HepG2 (cell line): ENCODE measurements around the gene RPTOR. TPM values are rescaled to one million over a fixed set of nuclear protein-coding genes. Genes with fewer than 3 reads are reported as not detected.

Source experiments
- ATAC-seq: fragments of 200-7000 bp; cut with Tn5 transposase; 3 replicates; pipeline ENCODE4 v1.9.1; 2020; ENCODE audit warnings: mild to moderate bottlenecking, moderate library complexity
- BruUV-seq: library from RNA; stranded (reverse); fragments of 400-500 nt; replicated peaks from 2 replicates; lab custom pipeline; 2021; lab: Mats Ljungman, UMichigan
- CTCF ChIA-PET: fragments of 300-600 bp; formaldehyde crosslinking; extraction: SDS; loops from one replicate; lab custom pipeline; 2021; ENCODE audit warnings: low total read pairs, inconsistent platforms, low intra/inter-chr PET ratio; lab: Yijun Ruan, JAX
- POLR2A ChIA-PET: fragments of 350-600 bp; sonication (Branson Sonifier 250); formaldehyde crosslinking; loops from one replicate; lab custom pipeline; 2020; ENCODE audit warnings: antibody characterized with exemption, inconsistent platforms; lab: Yijun Ruan, JAX
- DNase-seq: peaks from one replicate; pipeline ENCODE4 v3.0.0-alpha.2; 2015; ENCODE audit warnings: low spot score
- FAIRE-seq: peaks from 3 replicates; lab custom pipeline; 2011; peaks lifted over from hg19 to GRCh38; lab: Jason Lieb, UNC
- H2AFZ ChIP-seq: one replicate; pipeline ENCODE4 v1.6.1; 2011; ENCODE audit warnings: low read length, inconsistent platforms
- H3K27ac ChIP-seq: fragments of 300-600 bp; 3 replicates; pipeline ENCODE4 v1.8.0; 2011; ENCODE audit warnings: mixed run types, mild to moderate bottlenecking, mixed read lengths, low read length, inconsistent platforms; ENCODE audit not compliant: insufficient read depth; ENCODE audit errors: extremely low read length
- H3K27me3 ChIP-seq, 2 experiments: fragments of 200-600 bp in 1 of 2; 2 replicates in 1 of 2; 3 replicates in 1 of 2; pipeline versions ENCODE4 v1.6.0 to v1.8.0; 2011; ENCODE audit warnings: low read length in 2 of 2, mild to moderate bottlenecking in 2 of 2, moderate library complexity in 2 of 2, inconsistent platforms in 1 of 2; ENCODE audit not compliant: insufficient read depth in 2 of 2, control insufficient read depth in 1 of 2
- H3K36me3 ChIP-seq, 2 experiments: fragments of 200-600 bp in 1 of 2; replicated peaks in 1 of 2; 2 replicates in 1 of 2; 3 replicates in 1 of 2; pipeline versions ENCODE4 v1.5.1 to v1.8.0; 2011; ENCODE audit warnings: low read length in 2 of 2, inconsistent platforms in 1 of 2; ENCODE audit not compliant: insufficient read depth in 2 of 2, control insufficient read depth in 1 of 2
- H3K4me1 ChIP-seq: 2 replicates; pipeline ENCODE4 v1.5.1; 2012; ENCODE audit warnings: low read length, inconsistent platforms; ENCODE audit not compliant: insufficient read depth
- H3K4me2 ChIP-seq: 2 replicates; pipeline ENCODE4 v1.6.0; 2011; ENCODE audit warnings: low read depth, low read length, inconsistent platforms
- H3K4me3 ChIP-seq, 3 experiments: fragments of 200-600 bp in 1 of 3; sonication (generic), shearing (Covaris generic) in 1 of 3; replicated peaks in 1 of 3; 2 replicates each; pipeline ENCODE4 v1.5.1; 2011 to 2016; ENCODE audit warnings: low read length in 3 of 3, inconsistent platforms in 2 of 3, low read depth in 2 of 3, mild to moderate bottlenecking in 2 of 3, control low read depth in 1 of 3, mixed read lengths in 1 of 3; ENCODE audit not compliant: insufficient read depth in 1 of 3
- H3K79me2 ChIP-seq: one replicate; pipeline ENCODE4 v1.6.1; 2011; ENCODE audit warnings: low read length, inconsistent platforms; ENCODE audit not compliant: insufficient read depth
- H3K9ac ChIP-seq: 2 replicates; pipeline ENCODE4 v1.6.0; 2011; ENCODE audit warnings: mild to moderate bottlenecking, low read depth, low read length, inconsistent platforms; ENCODE audit not compliant: insufficient read depth
- H3K9me3 ChIP-seq: 2 replicates; pipeline ENCODE4 v1.5.1; 2012; ENCODE audit warnings: mild to moderate bottlenecking, low read length
- H4K20me1 ChIP-seq: 2 replicates; pipeline ENCODE4 v1.6.0; 2011; ENCODE audit warnings: inconsistent platforms, mild to moderate bottlenecking, low read length, moderate library complexity; ENCODE audit not compliant: insufficient read depth
- ARID5B ChIP-seq: IDR thresholded peaks from 2 replicates; pipeline ENCODE4 v1.4.0; 2020; ENCODE audit warnings: mild to moderate bottlenecking, missing genetic modification reagents
- CBX5 ChIP-seq: sonication (generic); formaldehyde crosslinking; IDR thresholded peaks from 2 replicates; pipeline ENCODE4 v1.4.0; 2020; ENCODE audit warnings: missing genetic modification reagents, borderline replicate concordance
- ETV5 ChIP-seq: IDR thresholded peaks from 2 replicates; pipeline ENCODE4 v1.6.1; 2018; ENCODE audit warnings: missing biosample characterization, missing genetic modification reagents, inconsistent platforms, borderline replicate concordance
- GATA4 ChIP-seq: sonication (generic); IDR thresholded peaks from 2 replicates; pipeline ENCODE4 v1.6.1; 2016; ENCODE audit warnings: antibody characterized with exemption, low read depth, borderline replicate concordance
- KDM4B ChIP-seq: sonication (generic); formaldehyde crosslinking; IDR thresholded peaks from 2 replicates; pipeline ENCODE4 v1.4.0; 2020; ENCODE audit warnings: missing genetic modification reagents
- MXI1 ChIP-seq: IDR thresholded peaks from 3 replicates; pipeline ENCODE4 v1.6.1; 2012; ENCODE audit warnings: low read depth, low read length, inconsistent platforms, borderline replicate concordance
- SP4 ChIP-seq: sonication (generic); formaldehyde crosslinking; IDR thresholded peaks from 2 replicates; pipeline ENCODE4 v1.8.1; 2023; ENCODE audit warnings: mild to moderate bottlenecking, missing genetic modification reagents
- ZFP37 ChIP-seq: sonication (generic); formaldehyde crosslinking; IDR thresholded peaks from 2 replicates; pipeline ENCODE4 v1.4.0; 2020; ENCODE audit warnings: missing genetic modification reagents, borderline replicate concordance
- ZNF256 ChIP-seq: sonication (generic); formaldehyde crosslinking; conservative IDR thresholded peaks from 2 replicates; pipeline ENCODE4 v1.4.0; 2020; ENCODE audit warnings: missing genetic modification reagents
- WGBS: methylation state at CpG from one replicate; pipeline ENCODE4 v1.1.6; 2017; ENCODE audit warnings: low lambda C conversion rate; 5-methylcytosine and 5-hydroxymethylcytosine counted together
- in situ Hi-C: cut with HindIII; loops from 2 replicates; pipeline ENCODE4 v1.10.0; 2017; ENCODE audit warnings: low pct_unique_long_range_greater_than_20kb; ENCODE audit not compliant: extremely low pct_ligation_motif_present
- intact Hi-C: fragments of 100-400 bp; cut with micrococcal nuclease; formaldehyde crosslinking; loops from one replicate; pipeline ENCODE4 v1.10.0; 2022; ENCODE audit not compliant: unreplicated experiment
- polyA plus RNA-seq, 8 experiments: library from polyadenylated mRNA; depleted of rRNA in 3 of 8; stranded (reverse) in 7 of 8; unstranded in 1 of 8; fragments of >200 nt; fragmentation: Illumina TruSeq in 4 of 8; extraction: Trizol in 4 of 8; gene quantifications; 2 replicates each; pipeline versions ENCODE4 v1.2.1 to v1.2.3, GENCODE V29; 2011 to 2016; ENCODE audit warnings: low read depth in 4 of 8, missing spikeins in 1 of 8, mixed read lengths in 1 of 8; ENCODE audit not compliant: insufficient read depth in 1 of 8
- total RNA-seq, 5 experiments: library from RNA; depleted of rRNA; stranded (reverse); fragments of >200 nt; fragmentation: Illumina TruSeq; extraction: Trizol; gene quantifications; 2 replicates each; pipeline ENCODE4 v1.2.3, GENCODE V29; 2016; ENCODE audit warnings: low read depth in 1 of 5
- TF ChIP-seq, protein P1 (sequence below): sonication (generic); formaldehyde crosslinking; IDR thresholded peaks from 2 replicates; pipeline ENCODE4 v1.4.0; 2020; ENCODE audit warnings: missing genetic modification reagents

Gene RPTOR
- total and polyA plus RNA-seq, 2 of the 13 experiments (the other 11 are each of a cell fraction or from before 2014, with no cell fraction given): 6.6 to 25.3 TPM

DNA sequence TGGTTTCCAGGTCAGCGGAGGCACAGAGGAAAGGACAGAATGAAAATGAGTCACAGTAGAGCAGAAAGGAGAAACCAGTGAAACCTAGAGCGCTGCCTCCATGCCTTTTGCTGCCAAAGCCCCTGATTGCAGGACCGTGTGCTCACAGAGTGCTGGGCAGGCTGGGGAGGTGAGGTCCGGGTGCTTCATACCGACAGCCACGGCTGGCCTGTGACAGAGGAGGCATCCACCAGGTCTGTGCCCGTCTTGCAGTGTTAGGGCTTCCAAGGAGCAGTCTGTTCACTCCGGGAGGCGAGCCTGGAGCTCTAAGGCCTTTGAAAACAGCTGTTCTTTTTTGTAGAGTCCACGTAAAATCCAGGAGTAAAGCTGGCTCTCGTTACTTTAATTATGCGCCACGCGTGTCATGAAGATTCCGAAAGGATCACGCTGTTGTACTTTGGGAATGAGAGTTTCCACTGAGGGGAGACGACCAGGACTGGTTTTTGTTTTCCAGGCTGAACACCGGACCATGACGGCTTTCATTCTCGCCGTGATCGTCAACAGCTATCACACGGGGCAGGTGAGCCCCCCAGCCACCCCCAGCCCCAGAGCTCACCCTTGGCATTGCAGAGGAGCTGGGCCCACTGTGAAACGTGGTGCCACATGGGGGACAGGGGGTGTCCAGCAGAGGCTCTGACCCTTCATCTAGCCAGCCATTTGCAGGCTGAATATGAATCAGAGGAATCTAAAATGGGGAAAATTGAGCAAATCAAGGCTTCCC lies 338.5 kb downstream of the RPTOR start:
- no TSS peak for BruUV-seq
- Histone ChIP-seq H2AFZ (no peak overlapping the region), H3K4me1 (no peaks in the 10 kb centered on the region), H3K27me3 (no peaks in the 10 kb centered on the region), H3K9me3 (no peaks in the 10 kb centered on the region), H3K4me3 (no peak overlapping the region), H3K9ac (no peak overlapping the region), H3K36me3 (peaks cover 48 to 59% of the 10 kb centered on the region in 2 experiments), H3K79me2 (no peaks in the 10 kb centered on the region), H3K27ac (no peak overlapping the region), H4K20me1 (no peaks in the 10 kb centered on the region), H3K4me2 (no peak overlapping the region)
- FAIRE-seq (no peak), DNase-seq (no peak), ATAC-seq (no peak)
- WGBS: 98% methylated on average over 21 of the region's 24 CpGs
- POLR2A ChIA-PET: no interaction called here
- TF ChIP-seq MXI1 (no peak), ARID5B (CRISPR knock-in tag) (no peak), ZFP37 (CRISPR knock-in tag) (no peak), KDM4B (no peak), ETV5 (CRISPR knock-in tag) (no peak), CBX5 (no peak), GATA4 (no peak), ZNF256 (CRISPR knock-in tag) (no peak), SP4 (CRISPR knock-in tag) (no peak)
- TF ChIP-seq, protein P1, sequence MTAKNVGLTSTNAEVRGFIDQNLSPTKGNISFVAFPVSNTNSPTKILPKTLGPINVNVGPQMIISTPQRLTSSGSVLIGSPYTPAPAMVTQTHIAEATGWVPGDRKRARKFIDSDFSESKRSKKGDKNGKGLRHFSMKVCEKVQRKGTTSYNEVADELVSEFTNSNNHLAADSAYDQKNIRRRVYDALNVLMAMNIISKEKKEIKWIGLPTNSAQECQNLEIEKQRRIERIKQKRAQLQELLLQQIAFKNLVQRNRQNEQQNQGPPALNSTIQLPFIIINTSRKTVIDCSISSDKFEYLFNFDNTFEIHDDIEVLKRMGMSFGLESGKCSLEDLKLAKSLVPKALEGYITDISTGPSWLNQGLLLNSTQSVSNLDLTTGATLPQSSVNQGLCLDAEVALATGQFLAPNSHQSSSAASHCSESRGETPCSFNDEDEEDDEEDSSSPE (CRISPR knock-in tag): no peak
- in situ Hi-C loops (no loop called here), intact Hi-C loops (no loop called here)
- CTCF ChIA-PET: no interaction called here
